Tibial nerve (tissue), 4 donors: Measurements from ENCODE around the gene CTBP1.

Source experiments
- EP300 ChIP-seq, 2 donors: sonication (generic); formaldehyde crosslinking; IDR thresholded peaks; one replicate each; pipeline ENCODE4 v1.6.1; 2017; ENCODE audit warnings: antibody characterized with exemption in 2 of 2, mild to moderate bottlenecking in 1 of 2
- POLR2A ChIP-seq, 2 donors: fragments of 450-650 bp; IDR thresholded peaks; one replicate each; pipeline ENCODE4 v1.6.1; 2017; ENCODE audit warnings: antibody characterized with exemption in 2 of 2, mild to moderate bottlenecking in 2 of 2, moderate library complexity in 2 of 2
- TF ChIP-seq, protein P1 (sequence below), 5 experiments: fragments of 200-600 bp in 3 of 5; fragments of 450-650 bp in 2 of 5; sonication (generic) in 3 of 5; IDR thresholded peaks; one replicate each; pipeline ENCODE4 v1.5.1; 2016 to 2019; ENCODE audit warnings: antibody characterized with exemption in 5 of 5, mild to moderate bottlenecking in 3 of 5, moderate library complexity in 2 of 5

DNA sequence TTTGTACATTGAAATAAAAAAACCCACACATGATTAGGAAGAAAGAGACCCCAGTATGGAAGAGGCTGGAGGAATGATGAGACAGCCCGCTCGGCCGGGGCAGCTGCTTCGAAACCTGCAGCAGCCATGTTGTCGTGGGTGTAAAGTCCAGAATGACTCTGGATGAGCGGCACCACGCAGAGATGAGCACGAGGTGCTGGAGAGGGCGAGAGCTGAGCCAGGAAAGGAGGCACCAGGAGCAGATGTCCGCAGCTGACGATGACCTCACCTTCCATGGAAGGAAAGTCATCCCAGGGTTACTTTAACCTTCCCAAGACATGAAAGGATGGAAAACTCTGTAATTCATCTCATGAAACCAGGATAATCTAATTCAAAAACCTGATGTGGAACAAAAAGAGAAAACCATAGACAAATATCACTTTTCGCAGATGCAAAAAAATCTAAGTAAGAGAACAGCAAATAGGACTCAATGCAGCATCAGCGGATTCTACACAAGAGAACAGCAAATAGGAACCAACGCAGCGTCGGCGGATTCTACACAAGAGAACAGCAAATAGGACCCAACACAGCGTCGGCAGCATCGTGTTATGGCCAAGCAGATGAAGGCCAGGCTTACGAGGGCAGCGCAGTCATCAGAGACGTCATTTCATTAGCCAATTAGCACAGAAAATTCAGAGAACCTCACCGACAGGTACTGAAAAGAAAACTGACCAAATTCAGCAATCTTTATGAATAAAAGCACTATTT is 50.7 kb downstream of the CTBP1 start:
- TF ChIP-seq, protein P1, sequence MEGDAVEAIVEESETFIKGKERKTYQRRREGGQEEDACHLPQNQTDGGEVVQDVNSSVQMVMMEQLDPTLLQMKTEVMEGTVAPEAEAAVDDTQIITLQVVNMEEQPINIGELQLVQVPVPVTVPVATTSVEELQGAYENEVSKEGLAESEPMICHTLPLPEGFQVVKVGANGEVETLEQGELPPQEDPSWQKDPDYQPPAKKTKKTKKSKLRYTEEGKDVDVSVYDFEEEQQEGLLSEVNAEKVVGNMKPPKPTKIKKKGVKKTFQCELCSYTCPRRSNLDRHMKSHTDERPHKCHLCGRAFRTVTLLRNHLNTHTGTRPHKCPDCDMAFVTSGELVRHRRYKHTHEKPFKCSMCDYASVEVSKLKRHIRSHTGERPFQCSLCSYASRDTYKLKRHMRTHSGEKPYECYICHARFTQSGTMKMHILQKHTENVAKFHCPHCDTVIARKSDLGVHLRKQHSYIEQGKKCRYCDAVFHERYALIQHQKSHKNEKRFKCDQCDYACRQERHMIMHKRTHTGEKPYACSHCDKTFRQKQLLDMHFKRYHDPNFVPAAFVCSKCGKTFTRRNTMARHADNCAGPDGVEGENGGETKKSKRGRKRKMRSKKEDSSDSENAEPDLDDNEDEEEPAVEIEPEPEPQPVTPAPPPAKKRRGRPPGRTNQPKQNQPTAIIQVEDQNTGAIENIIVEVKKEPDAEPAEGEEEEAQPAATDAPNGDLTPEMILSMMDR (IDR thresholded peaks at IDR 0.05), result no peak
- TF ChIP-seq POLR2A (IDR thresholded peaks at IDR 0.05) (no peak), EP300 (IDR thresholded peaks at IDR 0.05) (no peak)
